ENCODE measurements around the gene STXBP6.

Gene STXBP6

GRCh38 chr14:24873551-24873950 is 176.4 kb downstream of the STXBP6 start:
- Histone ChIP-seq H4K5ac (ENCODE audit: low read length) (no peak overlapping the region), H3K56ac (ENCODE audit: low read length) (no peak overlapping the region), H3K9ac (ENCODE audit: low read length) (no peak overlapping the region), H3K23ac (ENCODE audit: low read length) (no peak overlapping the region), H3K79me2 (ENCODE audit: control insufficient read depth, insufficient read depth, low read length) (no peaks in the 10 kb centered on the region), H3K79me1 (ENCODE audit: low read length) (no peaks in the 10 kb centered on the region), H2AK5ac (ENCODE audit: low read length) (no peak overlapping the region), H2BK120ac (ENCODE audit: low read depth, low read length) (no peak overlapping the region), H3K4me2 (ENCODE audit: low read length) (no peak overlapping the region), H2BK5ac (ENCODE audit: low read length) (no peak overlapping the region), H3K4me3 (ENCODE audit: low read length) (no peak overlapping the region), H3K18ac (ENCODE audit: low read length) (no peak overlapping the region), H2BK15ac (replicated peaks; ENCODE audit: low read depth) (no peak overlapping the region), H3K36me3 (ENCODE audit: control insufficient read depth, insufficient read depth, low read length) (no peaks in the 10 kb centered on the region), H3K4ac (ENCODE audit: low read depth, low read length) (no peak overlapping the region), H4K8ac (ENCODE audit: low read depth, low read length) (no peak overlapping the region), H3K27me3 (ENCODE audit: insufficient read depth, low read length, poor library complexity) (no peaks in the 10 kb centered on the region), H3K27ac (ENCODE audit: low read depth, low read length) (no peak overlapping the region), H3K4me1 (ENCODE audit: control insufficient read depth, low read depth, low read length) (no peaks in the 10 kb centered on the region)
- no peak for DNase-seq
- WGBS (ENCODE audit: extremely low coverage, insufficient coverage, low lambda C conversion rate): no CpG with 5 or more reads among the region's 5 CpGs

- Histone ChIP-seq H3K27me3 (ENCODE audit: insufficient read depth, low read length, poor library complexity) (no peaks in the 10 kb centered on the region), H4K8ac (ENCODE audit: low read depth, low read length) (no peak overlapping the region), H3K4me2 (ENCODE audit: low read length) (no peak overlapping the region), H2BK5ac (ENCODE audit: low read length) (no peak overlapping the region), H2BK120ac (ENCODE audit: low read depth, low read length) (no peak overlapping the region), H3K9ac (ENCODE audit: low read length) (no peak overlapping the region), H4K5ac (ENCODE audit: low read length) (no peak overlapping the region), H3K27ac (ENCODE audit: low read depth, low read length) (no peak overlapping the region), H3K4ac (ENCODE audit: low read depth, low read length) (no peak overlapping the region), H3K4me3 (ENCODE audit: low read length) (no peak overlapping the region), H3K36me3 (ENCODE audit: control insufficient read depth, insufficient read depth, low read length) (no peaks in the 10 kb centered on the region), H3K79me2 (ENCODE audit: control insufficient read depth, insufficient read depth, low read length) (no peaks in the 10 kb centered on the region), H3K4me1 (ENCODE audit: control insufficient read depth, low read depth, low read length) (no peaks in the 10 kb centered on the region), H3K56ac (ENCODE audit: low read length) (no peak overlapping the region), H2AK5ac (ENCODE audit: low read length) (no peak overlapping the region), H2BK15ac (replicated peaks; ENCODE audit: low read depth) (no peak overlapping the region), H3K23ac (ENCODE audit: low read length) (no peak overlapping the region), H3K79me1 (ENCODE audit: low read length) (no peaks in the 10 kb centered on the region), H3K18ac (ENCODE audit: low read length) (no peak overlapping the region)
- WGBS (ENCODE audit: extremely low coverage, insufficient coverage, low lambda C conversion rate): 100% methylated on average over 1 of the region's 4 CpGs
- no peak for DNase-seq
Observed at GRCh38 chr14:24870949-24871701, 178.8 kb downstream of the STXBP6 start.

- H2BK120ac ChIP-seq (ENCODE audit: low read depth, low read length): no peak overlapping the region
- no peaks in the 10 kb centered on the region for H3K36me3 ChIP-seq (ENCODE audit: control insufficient read depth, insufficient read depth, low read length)
- no peak overlapping the region for H3K9ac ChIP-seq (ENCODE audit: low read length)
- H3K4me3 ChIP-seq (ENCODE audit: low read length): no peak overlapping the region
- H3K27ac ChIP-seq (ENCODE audit: low read depth, low read length): no peak overlapping the region
- H2BK15ac ChIP-seq (replicated peaks; ENCODE audit: low read depth): no peak overlapping the region
- no peak overlapping the region for H4K5ac ChIP-seq (ENCODE audit: low read length)
- H3K23ac ChIP-seq (ENCODE audit: low read length): no peak overlapping the region
- no peak overlapping the region for H3K18ac ChIP-seq (ENCODE audit: low read length)
- H3K4me1 ChIP-seq (ENCODE audit: control insufficient read depth, low read depth, low read length): no peaks in the 10 kb centered on the region
- no peaks in the 10 kb centered on the region for H3K27me3 ChIP-seq (ENCODE audit: insufficient read depth, low read length, poor library complexity)
- no peak for DNase-seq
- H4K8ac ChIP-seq (ENCODE audit: low read depth, low read length): no peak overlapping the region
- no peak overlapping the region for H3K4me2 ChIP-seq (ENCODE audit: low read length)
- no peak overlapping the region for H2AK5ac ChIP-seq (ENCODE audit: low read length)
- H3K79me1 ChIP-seq (ENCODE audit: low read length): no peaks in the 10 kb centered on the region
- no peak overlapping the region for H2BK5ac ChIP-seq (ENCODE audit: low read length)
- no peak overlapping the region for H3K56ac ChIP-seq (ENCODE audit: low read length)
- H3K79me2 ChIP-seq (ENCODE audit: control insufficient read depth, insufficient read depth, low read length): no peaks in the 10 kb centered on the region
- no peak overlapping the region for H3K4ac ChIP-seq (ENCODE audit: low read depth, low read length)
- WGBS (ENCODE audit: extremely low coverage, insufficient coverage, low lambda C conversion rate): no CpG with 5 or more reads among the region's 2 CpGs
Observed at GRCh38 chr14:24868389-24868788, 181.6 kb downstream of the STXBP6 start.

GRCh38 chr14:24866067-24866639 is 183.8 kb downstream of the STXBP6 start:
- DNase-seq: no peak
- Histone ChIP-seq H3K4me2 (ENCODE audit: low read length) (no peak overlapping the region), H2BK120ac (ENCODE audit: low read depth, low read length) (no peak overlapping the region), H3K56ac (ENCODE audit: low read length) (no peak overlapping the region), H4K8ac (ENCODE audit: low read depth, low read length) (no peak overlapping the region), H3K79me1 (ENCODE audit: low read length) (no peaks in the 10 kb centered on the region), H3K18ac (ENCODE audit: low read length) (no peak overlapping the region), H2AK5ac (ENCODE audit: low read length) (no peak overlapping the region), H3K4me1 (ENCODE audit: control insufficient read depth, low read depth, low read length) (no peaks in the 10 kb centered on the region), H3K23ac (ENCODE audit: low read length) (no peak overlapping the region), H3K27me3 (ENCODE audit: insufficient read depth, low read length, poor library complexity) (no peaks in the 10 kb centered on the region), H3K4me3 (ENCODE audit: low read length) (no peak overlapping the region), H3K27ac (ENCODE audit: low read depth, low read length) (no peak overlapping the region), H2BK15ac (replicated peaks; ENCODE audit: low read depth) (no peak overlapping the region), H4K5ac (ENCODE audit: low read length) (no peak overlapping the region), H3K9ac (ENCODE audit: low read length) (no peak overlapping the region), H3K36me3 (ENCODE audit: control insufficient read depth, insufficient read depth, low read length) (no peaks in the 10 kb centered on the region), H3K79me2 (ENCODE audit: control insufficient read depth, insufficient read depth, low read length) (no peaks in the 10 kb centered on the region), H2BK5ac (ENCODE audit: low read length) (no peak overlapping the region), H3K4ac (ENCODE audit: low read depth, low read length) (no peak overlapping the region)
- no CpG with 5 or more reads among the region's 1 CpG for WGBS (ENCODE audit: extremely low coverage, insufficient coverage, low lambda C conversion rate)

- Histone ChIP-seq H3K18ac (ENCODE audit: low read length) (no peak overlapping the region), H3K79me2 (ENCODE audit: control insufficient read depth, insufficient read depth, low read length) (no peaks in the 10 kb centered on the region)
- no peak for DNase-seq
Observed at GRCh38 chr14:24863968-24864684, 185.8 kb downstream of the STXBP6 start.

More at GRCh38 chr14:24863968-24864684, 185.8 kb downstream of the STXBP6 start:
- whole genome bisulfite sequencing (ENCODE audit: extremely low coverage, insufficient coverage, low lambda C conversion rate): no CpG with 5 or more reads among the region's 7 CpGs
- no peak overlapping the region for H2BK15ac ChIP-seq (replicated peaks; ENCODE audit: low read depth)
- H2AK5ac ChIP-seq (ENCODE audit: low read length): no peak overlapping the region
- no peak overlapping the region for H3K9ac ChIP-seq (ENCODE audit: low read length)
- no peak overlapping the region for H4K8ac ChIP-seq (ENCODE audit: low read depth, low read length)
- no peaks in the 10 kb centered on the region for H3K36me3 ChIP-seq (ENCODE audit: control insufficient read depth, insufficient read depth, low read length)
- H3K4ac ChIP-seq (ENCODE audit: low read depth, low read length): no peak overlapping the region
- H3K4me1 ChIP-seq (ENCODE audit: control insufficient read depth, low read depth, low read length): no peaks in the 10 kb centered on the region
- H2BK120ac ChIP-seq (ENCODE audit: low read depth, low read length): no peak overlapping the region
- H3K79me1 ChIP-seq (ENCODE audit: low read length): no peaks in the 10 kb centered on the region
- H3K27ac ChIP-seq (ENCODE audit: low read depth, low read length): no peak overlapping the region
- no peak overlapping the region for H2BK5ac ChIP-seq (ENCODE audit: low read length)
- H4K5ac ChIP-seq (ENCODE audit: low read length): no peak overlapping the region
- no peak overlapping the region for H3K4me3 ChIP-seq (ENCODE audit: low read length)
- no peak overlapping the region for H3K4me2 ChIP-seq (ENCODE audit: low read length)
- no peaks in the 10 kb centered on the region for H3K27me3 ChIP-seq (ENCODE audit: insufficient read depth, low read length, poor library complexity)
- H3K23ac ChIP-seq (ENCODE audit: low read length): no peak overlapping the region
- H3K56ac ChIP-seq (ENCODE audit: low read length): no peak overlapping the region

Data from mesendoderm (in vitro differentiated cells).